Endothelial cell (in vitro differentiated cells): Measurements from ENCODE around the gene CLEC4F. TPM values are rescaled to one million over a fixed set of nuclear protein-coding genes. Genes with fewer than 3 reads are reported as not detected.

ENCODE experiments used
- DNase-seq: peaks from one replicate; pipeline ENCODE4 v3.0.0; 2021; ENCODE audit warnings: low spot score
- H3K27ac Mint-ChIP-seq: one replicate; pipeline ENCODE4 v1.8.0; 2021; ENCODE audit warnings: mixed read lengths, inconsistent platforms; ENCODE audit not compliant: unreplicated experiment
- H3K27me3 Mint-ChIP-seq: one replicate; pipeline ENCODE4 v1.8.0; 2021; ENCODE audit warnings: mild to moderate bottlenecking, moderate library complexity, mixed read lengths, inconsistent platforms; ENCODE audit not compliant: unreplicated experiment
- H3K36me3 Mint-ChIP-seq: one replicate; pipeline ENCODE4 v1.8.0; 2021; ENCODE audit warnings: mild to moderate bottlenecking, low read depth, mixed read lengths, inconsistent platforms; ENCODE audit not compliant: unreplicated experiment
- H3K4me1 Mint-ChIP-seq: one replicate; pipeline ENCODE4 v1.8.0; 2021; ENCODE audit warnings: mild to moderate bottlenecking, mixed read lengths, inconsistent platforms; ENCODE audit not compliant: unreplicated experiment
- H3K4me3 Mint-ChIP-seq: one replicate; pipeline ENCODE4 v1.8.0; 2021; ENCODE audit warnings: mild to moderate bottlenecking, mixed read lengths, inconsistent platforms; ENCODE audit not compliant: unreplicated experiment
- H3K9me3 Mint-ChIP-seq: one replicate; pipeline ENCODE4 v1.8.0; 2021; ENCODE audit warnings: mixed read lengths, inconsistent platforms; ENCODE audit not compliant: unreplicated experiment
- CTCF ChIP-seq: fragments of 200-600 bp; sonication (generic); IDR thresholded peaks from one replicate; pipeline ENCODE4 v1.5.0; 2021; ENCODE audit warnings: antibody characterized with exemption; ENCODE audit not compliant: unreplicated experiment
- total RNA-seq: library from RNA; stranded (reverse); fragmentation: NEBNext Ultra II Directional; extraction: Animal tissue kit (Norgen Biotek cat#: 25700); gene quantifications from one replicate; pipeline ENCODE4 v1.2.1, GENCODE V29; 2021; ENCODE audit not compliant: unreplicated experiment

CLEC4F gene
- total RNA-seq, 1 donor from 2014 or later: 0.23 TPM

GRCh38 chr2:70854411-70854810, 34.0 kb upstream of the CLEC4F start:
- H3K9me3 Mint-ChIP-seq: no peaks in the 10 kb centered on the region
- no peak overlapping the region for H3K4me3 Mint-ChIP-seq
- H3K27ac Mint-ChIP-seq: no peak overlapping the region
- no peak for DNase-seq
- H3K27me3 Mint-ChIP-seq: peaks cover 9% of the 10 kb centered on the region
- H3K36me3 Mint-ChIP-seq: no peaks in the 10 kb centered on the region
- TF ChIP-seq CTCF: no peak
- peaks cover 20% of the 10 kb centered on the region for H3K4me1 Mint-ChIP-seq

- H3K4me1 Mint-ChIP-seq: peaks cover 20% of the 10 kb centered on the region
- H3K36me3 Mint-ChIP-seq: no peaks in the 10 kb centered on the region
- peaks cover 9% of the 10 kb centered on the region for H3K27me3 Mint-ChIP-seq
- DNase-seq: no peak
- H3K4me3 Mint-ChIP-seq: no peak overlapping the region
- no peak for TF ChIP-seq CTCF
- no peaks in the 10 kb centered on the region for H3K9me3 Mint-ChIP-seq
- peak overlapping the region; percentile 72 for H3K27ac Mint-ChIP-seq
Measured at GRCh38 chr2:70852824-70853223, 32.4 kb upstream of the CLEC4F start.

- Mint-ChIP-seq H3K4me1 (peaks cover 20% of the 10 kb centered on the region), H3K36me3 (no peaks in the 10 kb centered on the region), H3K27ac (peak overlapping the region; percentile 83), H3K4me3 (peak overlapping the region; percentile 17), H3K9me3 (no peaks in the 10 kb centered on the region), H3K27me3 (peaks cover 5% of the 10 kb centered on the region)
- TF ChIP-seq CTCF: no peak
- no peak for DNase-seq
Measured at GRCh38 chr2:70851704-70852103, 31.3 kb upstream of the CLEC4F start.

- DNase-seq: no peak
- H3K27ac Mint-ChIP-seq: no peak overlapping the region
Measured at GRCh38 chr2:70850925-70851324, 30.5 kb upstream of the CLEC4F start.

GRCh38 chr2:70842401-70842800, 22.0 kb upstream of the CLEC4F start:
- Mint-ChIP-seq H3K27me3 (peaks cover 2% of the 10 kb centered on the region), H3K27ac (no peak overlapping the region)

More at GRCh38 chr2:70850925-70851324, 30.5 kb upstream of the CLEC4F start:
- TF ChIP-seq CTCF: no peak
- H3K9me3 Mint-ChIP-seq: no peaks in the 10 kb centered on the region
- peaks cover 17% of the 10 kb centered on the region for H3K4me1 Mint-ChIP-seq
- no peaks in the 10 kb centered on the region for H3K36me3 Mint-ChIP-seq
- no peak overlapping the region for H3K4me3 Mint-ChIP-seq
- peaks cover 2% of the 10 kb centered on the region for H3K27me3 Mint-ChIP-seq

More at GRCh38 chr2:70842401-70842800, 22.0 kb upstream of the CLEC4F start:
- no peak for TF ChIP-seq CTCF
- H3K4me3 Mint-ChIP-seq: no peak overlapping the region
- peaks cover 10% of the 10 kb centered on the region for H3K4me1 Mint-ChIP-seq
- DNase-seq: no peak
- H3K36me3 Mint-ChIP-seq: peaks cover 4% of the 10 kb centered on the region
- H3K9me3 Mint-ChIP-seq: no peaks in the 10 kb centered on the region
